Body of pancreas (tissue), 4 donors: ENCODE results near the gene ACVRL1. TPM values are rescaled to one million over a fixed set of nuclear protein-coding genes. Genes with fewer than 3 reads are reported as not detected.

ENCODE experiments used
- ATAC-seq: fragments of 150-250 bp; one replicate; pipeline ENCODE4 v1.9.1; 2016
- DNase-seq, 4 donors: peaks; one replicate each; pipeline ENCODE4 v3.0.0-alpha.2; 2019
- H3K27ac ChIP-seq, 4 donors: fragments of 200-600 bp; sonication (generic); 1 replicate in 3 of 4; 2 replicates in 1 of 4; pipeline versions ENCODE4 v1.5.1 to v1.6.1; 2016 to 2019; ENCODE audit warnings: mild to moderate bottlenecking in 1 of 4, mixed read lengths in 1 of 4, moderate library complexity in 1 of 4
- H3K27me3 ChIP-seq, 2 donors: fragments of 200-600 bp; sonication (generic); one replicate each; pipeline ENCODE4 v1.6.0; 2016; ENCODE audit warnings: mild to moderate bottlenecking in 1 of 2
- H3K36me3 ChIP-seq, 2 donors: fragments of 200-600 bp; sonication (generic); replicated peaks in 1 of 2; 2 replicates each; pipeline ENCODE4 v1.5.1; 2016; ENCODE audit warnings: low read depth in 2 of 2; ENCODE audit not compliant: insufficient read depth in 1 of 2
- H3K4me1 ChIP-seq: fragments of 200-600 bp; sonication (generic); one replicate; pipeline ENCODE4 v1.6.0; 2016
- H3K4me3 ChIP-seq, 2 donors: fragments of 200-600 bp; sonication (generic); 1 replicate in 1 of 2; 2 replicates in 1 of 2; pipeline ENCODE4 v1.5.1; 2016 to 2019
- H3K9me3 ChIP-seq, 3 donors: fragments of 200-600 bp; sonication (generic); 1 replicate in 2 of 3; 2 replicates in 1 of 3; pipeline ENCODE4 v1.5.1; 2016
- CTCF ChIP-seq, 7 experiments: fragments of 450-650 bp in 4 of 7; fragments of 200-600 bp in 3 of 7; sonication (generic) in 3 of 7; IDR thresholded peaks; one replicate each; pipeline ENCODE4 v1.5.1; 2016 to 2019; ENCODE audit warnings: antibody characterized with exemption in 7 of 7
- POLR2A ChIP-seq, 3 donors: fragments of 450-650 bp; IDR thresholded peaks; one replicate each; pipeline ENCODE4 v1.6.1; 2016; ENCODE audit warnings: antibody characterized with exemption in 3 of 3, mild to moderate bottlenecking in 2 of 3
- WGBS, 2 donors: methylation state at CpG; one replicate each; pipeline ENCODE4 v1.1.5; 2017; 5-methylcytosine and 5-hydroxymethylcytosine counted together
- intact Hi-C: fragments of 100-400 bp; cut with DNase I; formaldehyde crosslinking; loops from one replicate; pipeline ENCODE4 v1.15.1; 2023
- total RNA-seq, 2 donors: library from RNA; depleted of rRNA; stranded (reverse); fragments of >200 nt; gene quantifications; one replicate each; pipeline ENCODE4 v1.1.0, GENCODE V29; 2016

The ACVRL1 gene
- total RNA-seq, 2 donors from 2014 or later = 37.1 to 93.9 TPM

GRCh38 chr12:51955702-51956101, 48.4 kb downstream of the ACVRL1 start:
- ATAC-seq (no peak), DNase-seq (no peak)
- no peaks in the 10 kb centered on the region for H3K36me3 ChIP-seq
- H3K4me1 ChIP-seq = peaks cover 78% of the 10 kb centered on the region
- H3K9me3 ChIP-seq = no peaks in the 10 kb centered on the region
- TF ChIP-seq POLR2A (IDR thresholded peaks at IDR 0.05) = no peak
- intact Hi-C loops = no loop called here
- H3K27ac ChIP-seq = peak overlapping the region; percentile 83 to 98 (median 94)
- 38 to 42% methylated on average over 1 of the region's 1 CpG for WGBS, 2 donors
- H3K4me3 ChIP-seq = no peak overlapping the region
- H3K27me3 ChIP-seq = no peaks in the 10 kb centered on the region

GRCh38 chr12:51958542-51958941, 51.2 kb downstream of the ACVRL1 start:
- no peak for ATAC-seq
- WGBS, 2 donors = 94 to 97% methylated on average over 13 of the region's 13 CpGs

GRCh38 chr12:51959211-51959610, 51.9 kb downstream of the ACVRL1 start:
- Histone ChIP-seq H3K27me3 (no peaks in the 10 kb centered on the region), H3K9me3 (no peaks in the 10 kb centered on the region), H3K4me1 (peaks cover 84% of the 10 kb centered on the region), H3K36me3 (no peaks in the 10 kb centered on the region), H3K27ac (peak overlapping the region in 2 of 4 donors; percentile 19 to 28), H3K4me3 (no peak overlapping the region)
- 9 to 17% methylated on average over 3 of the region's 3 CpGs for WGBS, 2 donors
- intact Hi-C loops = no loop called here
- DNase-seq (peak in 1 of 4 donors; percentile 26), ATAC-seq (no peak)
- TF ChIP-seq CTCF (IDR thresholded peaks at IDR 0.05) = no peak
- TF ChIP-seq POLR2A (IDR thresholded peaks at IDR 0.05) = no peak

More at GRCh38 chr12:51958542-51958941, 51.2 kb downstream of the ACVRL1 start:
- H3K4me3 ChIP-seq = no peak overlapping the region
- no peaks in the 10 kb centered on the region for H3K27me3 ChIP-seq
- no peaks in the 10 kb centered on the region for H3K9me3 ChIP-seq
- no peak for DNase-seq
- no peak for TF ChIP-seq POLR2A (IDR thresholded peaks at IDR 0.05)
- TF ChIP-seq CTCF (IDR thresholded peaks at IDR 0.05) = no peak
- peak overlapping the region in 3 of 4 donors; percentile 19 to 28 (median 25) for H3K27ac ChIP-seq
- no peaks in the 10 kb centered on the region for H3K36me3 ChIP-seq
- peaks cover 91% of the 10 kb centered on the region for H3K4me1 ChIP-seq
- intact Hi-C loops = no loop called here

- intact Hi-C loops = no loop called here
- Histone ChIP-seq H3K36me3 (no peaks in the 10 kb centered on the region), H3K27ac (peak overlapping the region in 2 of 4 donors; percentile 19 to 59), H3K4me1 (peaks cover 79% of the 10 kb centered on the region), H3K27me3 (no peaks in the 10 kb centered on the region), H3K9me3 (no peaks in the 10 kb centered on the region), H3K4me3 (no peak overlapping the region)
- WGBS, 2 donors = 62 to 84% methylated on average over 4 of the region's 4 CpGs
- no peak for TF ChIP-seq POLR2A (IDR thresholded peaks at IDR 0.05)
- no peak for TF ChIP-seq CTCF (IDR thresholded peaks at IDR 0.05)
- DNase-seq (no peak), ATAC-seq (no peak)
Observed at GRCh38 chr12:51959921-51960320, 52.6 kb downstream of the ACVRL1 start.

GRCh38 chr12:51960488-51960887, 53.2 kb downstream of the ACVRL1 start:
- Histone ChIP-seq H3K36me3 (no peaks in the 10 kb centered on the region), H3K4me3 (no peak overlapping the region), H3K27me3 (no peaks in the 10 kb centered on the region), H3K4me1 (peaks cover 74% of the 10 kb centered on the region), H3K9me3 (no peaks in the 10 kb centered on the region), H3K27ac (peak overlapping the region in 2 of 4 donors; percentile 16 to 59)
- WGBS, 2 donors = 29 to 71% methylated on average over 1 of the region's 1 CpG
- intact Hi-C loops = no loop called here
- no peak for DNase-seq
- no peak for ATAC-seq
- no peak for TF ChIP-seq POLR2A (IDR thresholded peaks at IDR 0.05)

GRCh38 chr12:51960890-51961289, 53.6 kb downstream of the ACVRL1 start:
- H3K4me3 ChIP-seq = no peak overlapping the region
- no peaks in the 10 kb centered on the region for H3K9me3 ChIP-seq
- ATAC-seq (no peak), DNase-seq (no peak)
- H3K4me1 ChIP-seq = peaks cover 70% of the 10 kb centered on the region
- H3K36me3 ChIP-seq = no peaks in the 10 kb centered on the region
- peak overlapping the region in 2 of 4 donors; percentile 59 to 69 for H3K27ac ChIP-seq
- intact Hi-C loops = no loop called here
- no peaks in the 10 kb centered on the region for H3K27me3 ChIP-seq
- TF ChIP-seq CTCF (IDR thresholded peaks at IDR 0.05) = no peak
- no peak for TF ChIP-seq POLR2A (IDR thresholded peaks at IDR 0.05)
- WGBS, 2 donors = 73 to 85% methylated on average over 3 to 6 of the region's 6 CpGs
